HEK293T (cell line): ENCODE results near the gene TMEM200B.

ENCODE experiments used
- BHLHE40 ChIP-seq: fragments of 450-650 bp; IDR thresholded peaks from 2 replicates; pipeline ENCODE4 v1.6.1; 2016; ENCODE audit warnings: mild to moderate bottlenecking, moderate library complexity, borderline replicate concordance
- CTBP1 ChIP-seq: fragments of 450-650 bp; IDR thresholded peaks from 2 replicates; pipeline ENCODE4 v1.6.1; 2016; ENCODE audit warnings: borderline replicate concordance
- ELF4 ChIP-seq: fragments of 450-650 bp; IDR thresholded peaks from 2 replicates; pipeline ENCODE4 v1.6.1; 2017; ENCODE audit warnings: antibody characterized with exemption
- FOXA1 ChIP-seq: fragments of 450-650 bp; IDR thresholded peaks from 2 replicates; pipeline ENCODE4 v1.6.1; 2016; ENCODE audit warnings: mild to moderate bottlenecking
- FOXM1 ChIP-seq: fragments of 450-650 bp; IDR thresholded peaks from 2 replicates; pipeline ENCODE4 v1.6.1; 2017; ENCODE audit warnings: mild to moderate bottlenecking, borderline replicate concordance
- L3MBTL2 ChIP-seq: fragments of 450-650 bp; conservative IDR thresholded peaks from 2 replicates; pipeline ENCODE4 v1.6.1; 2016; ENCODE audit warnings: mild to moderate bottlenecking
- LEF1 ChIP-seq: fragments of 450-650 bp; IDR thresholded peaks from 2 replicates; pipeline ENCODE4 v1.6.1; 2017; ENCODE audit warnings: mild to moderate bottlenecking, borderline replicate concordance
- NFRKB ChIP-seq: fragments of 450-650 bp; IDR thresholded peaks from 2 replicates; pipeline ENCODE4 v1.6.1; 2016; ENCODE audit warnings: mild to moderate bottlenecking, moderate library complexity
- SP1 ChIP-seq: fragments of 450-650 bp; IDR thresholded peaks from 2 replicates; pipeline ENCODE4 v1.6.1; 2017
- TARDBP ChIP-seq: fragments of 450-650 bp; IDR thresholded peaks from 2 replicates; pipeline ENCODE4 v1.6.1; 2016
- ZNF384 ChIP-seq: fragments of 450-650 bp; IDR thresholded peaks from 2 replicates; pipeline ENCODE4 v1.6.1; 2016
- TF ChIP-seq, protein P1 (sequence below): fragments of 450-650 bp; IDR thresholded peaks from 2 replicates; pipeline ENCODE4 v1.6.1; 2016

GRCh38 chr1:29167904-29168303 lies 44.2 kb upstream of the TMEM200B start:
- TF ChIP-seq FOXA1 (no peak), SP1 (no peak), CTBP1 (no peak), TARDBP (no peak), ELF4 (no peak), FOXM1 (no peak), NFRKB (no peak), BHLHE40 (no peak), LEF1 (no peak), ZNF384 (no peak), L3MBTL2 (no peak)
- TF ChIP-seq, protein P1, sequence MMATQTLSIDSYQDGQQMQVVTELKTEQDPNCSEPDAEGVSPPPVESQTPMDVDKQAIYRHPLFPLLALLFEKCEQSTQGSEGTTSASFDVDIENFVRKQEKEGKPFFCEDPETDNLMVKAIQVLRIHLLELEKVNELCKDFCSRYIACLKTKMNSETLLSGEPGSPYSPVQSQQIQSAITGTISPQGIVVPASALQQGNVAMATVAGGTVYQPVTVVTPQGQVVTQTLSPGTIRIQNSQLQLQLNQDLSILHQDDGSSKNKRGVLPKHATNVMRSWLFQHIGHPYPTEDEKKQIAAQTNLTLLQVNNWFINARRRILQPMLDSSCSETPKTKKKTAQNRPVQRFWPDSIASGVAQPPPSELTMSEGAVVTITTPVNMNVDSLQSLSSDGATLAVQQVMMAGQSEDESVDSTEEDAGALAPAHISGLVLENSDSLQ, result no peak
